NCI-H2196 (cell line): ENCODE results near the gene HGD.
"Not testable (repeated sequence)": the region's sequence is repeated elsewhere in the genome, so short reads cannot be mapped to it uniquely, and the experiment has no call there.

ENCODE experiments used
- DNase-seq: peaks from one replicate; lab custom pipeline; 2025; ENCODE audit not compliant: unreplicated experiment; lab: John Stamatoyannopoulos, UW

Gene HGD

GRCh38 chr3:120680193-120680894, 1.7 kb downstream of the HGD start:
- no peak for DNase-seq

GRCh38 chr3:120678984-120679383, 3.1 kb downstream of the HGD start:
- DNase-seq, result no peak

- DNase-seq, result no peak
These were observed 3.6 kb downstream of the HGD start for GRCh38 chr3:120678331-120678947.

GRCh38 chr3:120677193-120677592, 4.8 kb downstream of the HGD start:
- not testable (repeated sequence) for DNase-seq

GRCh38 chr3:120673116-120673515, 8.9 kb downstream of the HGD start:
- no peak for DNase-seq

- DNase-seq, result no peak
These were observed 11.5 kb downstream of the HGD start for GRCh38 chr3:120670576-120670975.

GRCh38 chr3:120664926-120665325, 17.1 kb downstream of the HGD start:
- DNase-seq, result no peak

GRCh38 chr3:120661945-120662344, 20.1 kb downstream of the HGD start:
- no peak for DNase-seq

- DNase-seq, result no peak
These were observed 20.7 kb downstream of the HGD start for GRCh38 chr3:120661106-120661905.

- no peak for DNase-seq
These were observed 22.2 kb downstream of the HGD start for GRCh38 chr3:120659834-120660233.

- no peak for DNase-seq
These were observed 22.8 kb downstream of the HGD start for GRCh38 chr3:120659285-120659684.

- DNase-seq, result no peak
These were observed 29.0 kb downstream of the HGD start for GRCh38 chr3:120652896-120653545.

- no peak for DNase-seq
These were observed 29.8 kb downstream of the HGD start for GRCh38 chr3:120652281-120652680.

- DNase-seq, result no peak
These were observed 31.7 kb downstream of the HGD start for GRCh38 chr3:120650311-120650710.

GRCh38 chr3:120649830-120650233, 32.2 kb downstream of the HGD start:
- no peak for DNase-seq

- no peak for DNase-seq
These were observed 33.7 kb downstream of the HGD start for GRCh38 chr3:120648290-120648689.

- no peak for DNase-seq
These were observed 35.1 kb downstream of the HGD start for GRCh38 chr3:120646771-120647432.

GRCh38 chr3:120645083-120645845, 36.8 kb downstream of the HGD start:
- no peak for DNase-seq

GRCh38 chr3:120642368-120642948, 39.6 kb downstream of the HGD start:
- DNase-seq, result no peak

GRCh38 chr3:120641696-120642246, 40.3 kb downstream of the HGD start:
- no peak for DNase-seq
